ENCODE data around the gene GLDN.

GRCh38 chr15:51320843-51321242 lies 20.6 kb upstream of the GLDN start:
- TF ChIP-seq CTCF (IDR thresholded peaks at IDR 0.05) (no peak), POLR2A (IDR thresholded peaks at IDR 0.05; ENCODE audit: low read depth) (no peak), POLR2AphosphoS5 (IDR thresholded peaks at IDR 0.05) (no peak), EP300 (IDR thresholded peaks at IDR 0.05) (no peak)
